HEK293 (cell line): ENCODE measurements around the gene WDR73.

Source experiments
- CTCF ChIA-PET: fragments of 350-600 bp; formaldehyde crosslinking; extraction: SDS; loops from one replicate; lab custom pipeline; 2021; ENCODE audit warnings: antibody characterized with exemption; lab: Yijun Ruan, JAX
- POLR2A ChIA-PET: fragments of 300-600 bp; formaldehyde crosslinking; extraction: SDS; loops from one replicate; lab custom pipeline; 2020; ENCODE audit warnings: antibody characterized with exemption, inconsistent platforms; lab: Yijun Ruan, JAX
- H3K27ac ChIP-seq: fragments of 200-500 bp; sonication (Bioruptor generic); 2 replicates; pipeline ENCODE4 v1.5.1; 2014; ENCODE audit warnings: low read depth, low read length, control low read depth, inconsistent platforms; ENCODE audit errors: extremely low read depth
- H3K36me3 ChIP-seq, 2 experiments: fragments of 200-500 bp in 1 of 2; sonication (Bioruptor generic) in 1 of 2; 1 replicate in 1 of 2; 2 replicates in 1 of 2; pipeline ENCODE4 v1.5.1; 2014 to 2017; ENCODE audit warnings: inconsistent platforms in 2 of 2, low read length in 2 of 2; ENCODE audit not compliant: control insufficient read depth in 2 of 2, insufficient read depth in 1 of 2
- H3K4me1 ChIP-seq: fragments of 200-500 bp; sonication (Bioruptor generic); 2 replicates; pipeline ENCODE4 v1.5.1; 2014; ENCODE audit warnings: mild to moderate bottlenecking, low read length, inconsistent platforms; ENCODE audit not compliant: control insufficient read depth, insufficient read depth
- H3K4me3 ChIP-seq: 2 replicates; pipeline ENCODE4 v1.5.1; 2011; ENCODE audit warnings: low read depth, mild to moderate bottlenecking, control low read depth, low read length, moderate library complexity
- H3K9me3 ChIP-seq: fragments of 200-500 bp; sonication (Bioruptor generic); 2 replicates; pipeline ENCODE4 v1.5.1; 2014; ENCODE audit warnings: low read depth, low read length, inconsistent platforms; ENCODE audit not compliant: control insufficient read depth, insufficient read depth
- BCL11A ChIP-seq: fragments of 450-650 bp; formaldehyde crosslinking; IDR thresholded peaks from 2 replicates; pipeline ENCODE4 v1.5.1; 2016; ENCODE audit warnings: low read depth, missing biosample characterization, missing genetic modification characterization
- HOXD13 ChIP-seq: sonication (generic); formaldehyde crosslinking; IDR thresholded peaks from 2 replicates; pipeline ENCODE4 v1.8.0; 2022; ENCODE audit warnings: missing genetic modification reagents, borderline replicate concordance
- KLF1 ChIP-seq: fragments of 450-650 bp; formaldehyde crosslinking; IDR thresholded peaks from 2 replicates; pipeline ENCODE4 v1.5.1; 2016; ENCODE audit warnings: missing biosample characterization, missing genetic modification characterization
- KLF16 ChIP-seq: fragments of 450-650 bp; formaldehyde crosslinking; IDR thresholded peaks from 2 replicates; pipeline ENCODE4 v1.5.1; 2017; ENCODE audit warnings: missing biosample characterization, missing genetic modification characterization
- KLF9 ChIP-seq: fragments of 450-650 bp; formaldehyde crosslinking; IDR thresholded peaks from 2 replicates; pipeline ENCODE4 v1.5.1; 2016; ENCODE audit warnings: missing biosample characterization, missing genetic modification characterization, low read depth
- PRDM1 ChIP-seq: fragments of 450-650 bp; formaldehyde crosslinking; IDR thresholded peaks from 2 replicates; pipeline ENCODE4; 2016; ENCODE audit warnings: missing biosample characterization, missing genetic modification characterization
- SCRT2 ChIP-seq: fragments of 450-650 bp; formaldehyde crosslinking; IDR thresholded peaks from 2 replicates; pipeline ENCODE4 v1.5.1; 2016; ENCODE audit warnings: missing biosample characterization, missing genetic modification characterization
- SETDB1 ChIP-seq: IDR thresholded peaks from one replicate; pipeline ENCODE4 v1.6.1; 2017; ENCODE audit warnings: mild to moderate bottlenecking, low read length, moderate library complexity, mixed read lengths; ENCODE audit not compliant: insufficient read length
- SP2 ChIP-seq: fragments of 450-650 bp; formaldehyde crosslinking; IDR thresholded peaks from 2 replicates; pipeline ENCODE4 v1.5.1; 2016; ENCODE audit warnings: missing biosample characterization, missing genetic modification characterization
- SP3 ChIP-seq: fragments of 450-650 bp; formaldehyde crosslinking; IDR thresholded peaks from 2 replicates; pipeline ENCODE4 v1.5.1; 2016; ENCODE audit warnings: missing biosample characterization, missing genetic modification characterization
- ZBTB49 ChIP-seq: fragments of 450-650 bp; formaldehyde crosslinking; IDR thresholded peaks from 2 replicates; pipeline ENCODE4 v1.5.1; 2016; ENCODE audit warnings: missing biosample characterization, missing genetic modification characterization, low read depth
- ZFP37 ChIP-seq: fragments of 450-650 bp; formaldehyde crosslinking; IDR thresholded peaks from 2 replicates; pipeline ENCODE4 v1.5.1; 2016; ENCODE audit warnings: missing biosample characterization, missing genetic modification characterization
- ZFP69B ChIP-seq: fragments of 450-650 bp; formaldehyde crosslinking; IDR thresholded peaks from 2 replicates; pipeline ENCODE4 v1.5.1; 2016; ENCODE audit warnings: missing biosample characterization, missing genetic modification characterization
- ZNF112 ChIP-seq: fragments of 450-650 bp; formaldehyde crosslinking; IDR thresholded peaks from 2 replicates; pipeline ENCODE4 v1.5.0; 2017; ENCODE audit warnings: missing biosample characterization, missing genetic modification characterization
- ZNF133 ChIP-seq: fragments of 450-650 bp; formaldehyde crosslinking; IDR thresholded peaks from 2 replicates; pipeline ENCODE4 v1.5.1; 2016; ENCODE audit warnings: missing biosample characterization, missing genetic modification characterization
- ZNF16 ChIP-seq: fragments of 450-650 bp; formaldehyde crosslinking; IDR thresholded peaks from 2 replicates; pipeline ENCODE4 v1.5.1; 2016; ENCODE audit warnings: low read depth, missing biosample characterization, missing genetic modification characterization
- ZNF184 ChIP-seq: fragments of 450-650 bp; IDR thresholded peaks from 2 replicates; pipeline ENCODE4 v1.5.1; 2018; ENCODE audit warnings: missing biosample characterization, mild to moderate bottlenecking, missing genetic modification characterization
- ZNF366 ChIP-seq: fragments of 450-650 bp; formaldehyde crosslinking; conservative IDR thresholded peaks from 2 replicates; pipeline ENCODE4 v1.5.1; 2016; ENCODE audit warnings: missing biosample characterization, missing genetic modification characterization
- ZNF394 ChIP-seq: fragments of 450-650 bp; formaldehyde crosslinking; IDR thresholded peaks from 2 replicates; pipeline ENCODE4 v1.5.1; 2016; ENCODE audit warnings: missing biosample characterization, missing genetic modification characterization, mild to moderate bottlenecking, moderate library complexity, borderline replicate concordance
- ZNF473 ChIP-seq: fragments of 450-650 bp; formaldehyde crosslinking; IDR thresholded peaks from 2 replicates; pipeline ENCODE4 v1.5.1; 2017; ENCODE audit warnings: missing biosample characterization, missing genetic modification characterization
- ZNF561 ChIP-seq: fragments of 450-650 bp; IDR thresholded peaks from 2 replicates; pipeline ENCODE4 v1.5.1; 2018; ENCODE audit warnings: missing biosample characterization, missing genetic modification characterization, borderline replicate concordance
- ZNF610 ChIP-seq: fragments of 450-650 bp; formaldehyde crosslinking; IDR thresholded peaks from 2 replicates; pipeline ENCODE4 v1.5.1; 2016; ENCODE audit warnings: missing biosample characterization, missing genetic modification characterization, borderline replicate concordance
- ZNF837 ChIP-seq: fragments of 450-650 bp; formaldehyde crosslinking; IDR thresholded peaks from 2 replicates; pipeline ENCODE4 v1.5.1; 2016; ENCODE audit warnings: missing biosample characterization, missing genetic modification characterization
- TF ChIP-seq, protein P1 (sequence below): fragments of 450-650 bp; formaldehyde crosslinking; IDR thresholded peaks from 2 replicates; pipeline ENCODE4 v1.5.1; 2016; ENCODE audit warnings: missing biosample characterization, missing genetic modification characterization
- TF ChIP-seq, protein P2 (sequence below): fragments of 450-650 bp; formaldehyde crosslinking; conservative IDR thresholded peaks from 2 replicates; pipeline ENCODE4 v1.5.1; 2016; ENCODE audit warnings: low read depth, missing biosample characterization, missing genetic modification characterization

WDR73 gene

GRCh38 chr15:84600687-84601554 is 53.2 kb downstream of the WDR73 start, which contains the start of gene ZSCAN2 (continued):
- TF ChIP-seq ZNF184: no peak

DNA sequence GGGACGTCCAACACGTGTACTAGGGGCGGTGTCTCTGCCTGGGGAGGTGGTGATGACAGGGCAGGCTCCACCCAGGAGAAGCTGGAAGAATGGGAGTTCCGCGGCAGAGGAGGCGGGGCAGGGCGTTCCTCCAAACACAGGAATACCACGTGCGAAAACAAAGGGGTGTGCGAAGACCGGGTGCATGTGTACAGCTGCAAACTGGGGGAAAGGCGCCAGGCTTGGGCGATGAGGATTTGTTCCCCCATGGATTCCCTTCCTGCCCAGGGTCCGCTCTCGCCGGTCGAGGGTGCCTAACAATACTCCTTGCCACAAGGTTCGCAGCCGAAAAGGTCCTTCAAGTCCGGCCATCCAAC is 53.8 kb downstream of the WDR73 start:
- ChIA-PET POLR2A (interaction anchor here (0.8 to 2.6 kb wide), 8 partner anchors 24 to 130 kb away, joined by 3 to 29 read pairs (median 6); partner anchors contain the start of genes SEC11A and WDR73), CTCF (interaction anchor here (0.7 to 3.8 kb wide), 10 partner anchors 9 to 406 kb away, joined by 3 to 29 read pairs (median 8); partner anchors contain the start of gene WDR73)
- peak overlapping the region; percentile 75 for H3K4me3 ChIP-seq
- TF ChIP-seq KLF16 (peak; percentile 93), KLF9 (tag by site-specific recombination) (peak; percentile 90), ZFP37 (peak; percentile 18; the same call in 1 of the 2 replicates), SETDB1 (peak; percentile 20), PRDM1 (tag by site-specific recombination) (peak; percentile 65; the same call in 1 of the 2 replicates), ZNF394 (tag by site-specific recombination) (peak; percentile 97), ZNF473 (tag by site-specific recombination) (no peak), ZBTB49 (tag by site-specific recombination) (no peak), KLF1 (tag by site-specific recombination) (peak; percentile 95), ZNF366 (0 out of 2 replicates have a peak, but pooled peaks have one; percentile 6), ZNF561 (peak; percentile 81), ZNF610 (tag by site-specific recombination) (peak; percentile 39; the same call in 1 of the 2 replicates), HOXD13 (0 out of 2 replicates have a peak, but pooled peaks have one; percentile 50), ZNF837 (tag by site-specific recombination) (no peak), ZFP69B (tag by site-specific recombination) (peak; percentile 66; the same call in 1 of the 2 replicates), SP2 (tag by site-specific recombination) (peak; percentile 5), ZNF133 (tag by site-specific recombination) (0 out of 2 replicates have a peak, but pooled peaks have one; percentile 15), SP3 (tag by site-specific recombination) (peak; percentile 72), SCRT2 (tag by site-specific recombination) (peak; percentile 61), BCL11A (tag by site-specific recombination) (no peak), ZNF16 (tag by site-specific recombination) (no peak), ZNF112 (tag by site-specific recombination) (no peak)
- TF ChIP-seq, protein P1, sequence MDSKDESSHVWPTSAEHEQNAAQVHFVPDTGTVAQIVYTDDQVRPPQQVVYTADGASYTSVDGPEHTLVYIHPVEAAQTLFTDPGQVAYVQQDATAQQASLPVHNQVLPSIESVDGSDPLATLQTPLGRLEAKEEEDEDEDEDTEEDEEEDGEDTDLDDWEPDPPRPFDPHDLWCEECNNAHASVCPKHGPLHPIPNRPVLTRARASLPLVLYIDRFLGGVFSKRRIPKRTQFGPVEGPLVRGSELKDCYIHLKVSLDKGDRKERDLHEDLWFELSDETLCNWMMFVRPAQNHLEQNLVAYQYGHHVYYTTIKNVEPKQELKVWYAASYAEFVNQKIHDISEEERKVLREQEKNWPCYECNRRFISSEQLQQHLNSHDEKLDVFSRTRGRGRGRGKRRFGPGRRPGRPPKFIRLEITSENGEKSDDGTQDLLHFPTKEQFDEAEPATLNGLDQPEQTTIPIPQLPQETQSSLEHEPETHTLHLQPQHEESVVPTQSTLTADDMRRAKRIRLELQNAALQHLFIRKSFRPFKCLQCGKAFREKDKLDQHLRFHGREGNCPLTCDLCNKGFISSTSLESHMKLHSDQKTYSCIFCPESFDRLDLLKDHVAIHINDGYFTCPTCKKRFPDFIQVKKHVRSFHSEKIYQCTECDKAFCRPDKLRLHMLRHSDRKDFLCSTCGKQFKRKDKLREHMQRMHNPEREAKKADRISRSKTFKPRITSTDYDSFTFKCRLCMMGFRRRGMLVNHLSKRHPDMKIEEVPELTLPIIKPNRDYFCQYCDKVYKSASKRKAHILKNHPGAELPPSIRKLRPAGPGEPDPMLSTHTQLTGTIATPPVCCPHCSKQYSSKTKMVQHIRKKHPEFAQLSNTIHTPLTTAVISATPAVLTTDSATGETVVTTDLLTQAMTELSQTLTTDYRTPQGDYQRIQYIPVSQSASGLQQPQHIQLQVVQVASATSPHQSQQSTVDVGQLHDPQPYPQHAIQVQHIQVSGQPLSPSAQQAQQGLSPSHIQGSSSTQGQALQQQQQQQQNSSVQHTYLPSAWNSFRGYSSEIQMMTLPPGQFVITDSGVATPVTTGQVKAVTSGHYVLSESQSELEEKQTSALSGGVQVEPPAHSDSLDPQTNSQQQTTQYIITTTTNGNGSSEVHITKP (tag by site-specific recombination): peak; percentile 94
- TF ChIP-seq, protein P2, sequence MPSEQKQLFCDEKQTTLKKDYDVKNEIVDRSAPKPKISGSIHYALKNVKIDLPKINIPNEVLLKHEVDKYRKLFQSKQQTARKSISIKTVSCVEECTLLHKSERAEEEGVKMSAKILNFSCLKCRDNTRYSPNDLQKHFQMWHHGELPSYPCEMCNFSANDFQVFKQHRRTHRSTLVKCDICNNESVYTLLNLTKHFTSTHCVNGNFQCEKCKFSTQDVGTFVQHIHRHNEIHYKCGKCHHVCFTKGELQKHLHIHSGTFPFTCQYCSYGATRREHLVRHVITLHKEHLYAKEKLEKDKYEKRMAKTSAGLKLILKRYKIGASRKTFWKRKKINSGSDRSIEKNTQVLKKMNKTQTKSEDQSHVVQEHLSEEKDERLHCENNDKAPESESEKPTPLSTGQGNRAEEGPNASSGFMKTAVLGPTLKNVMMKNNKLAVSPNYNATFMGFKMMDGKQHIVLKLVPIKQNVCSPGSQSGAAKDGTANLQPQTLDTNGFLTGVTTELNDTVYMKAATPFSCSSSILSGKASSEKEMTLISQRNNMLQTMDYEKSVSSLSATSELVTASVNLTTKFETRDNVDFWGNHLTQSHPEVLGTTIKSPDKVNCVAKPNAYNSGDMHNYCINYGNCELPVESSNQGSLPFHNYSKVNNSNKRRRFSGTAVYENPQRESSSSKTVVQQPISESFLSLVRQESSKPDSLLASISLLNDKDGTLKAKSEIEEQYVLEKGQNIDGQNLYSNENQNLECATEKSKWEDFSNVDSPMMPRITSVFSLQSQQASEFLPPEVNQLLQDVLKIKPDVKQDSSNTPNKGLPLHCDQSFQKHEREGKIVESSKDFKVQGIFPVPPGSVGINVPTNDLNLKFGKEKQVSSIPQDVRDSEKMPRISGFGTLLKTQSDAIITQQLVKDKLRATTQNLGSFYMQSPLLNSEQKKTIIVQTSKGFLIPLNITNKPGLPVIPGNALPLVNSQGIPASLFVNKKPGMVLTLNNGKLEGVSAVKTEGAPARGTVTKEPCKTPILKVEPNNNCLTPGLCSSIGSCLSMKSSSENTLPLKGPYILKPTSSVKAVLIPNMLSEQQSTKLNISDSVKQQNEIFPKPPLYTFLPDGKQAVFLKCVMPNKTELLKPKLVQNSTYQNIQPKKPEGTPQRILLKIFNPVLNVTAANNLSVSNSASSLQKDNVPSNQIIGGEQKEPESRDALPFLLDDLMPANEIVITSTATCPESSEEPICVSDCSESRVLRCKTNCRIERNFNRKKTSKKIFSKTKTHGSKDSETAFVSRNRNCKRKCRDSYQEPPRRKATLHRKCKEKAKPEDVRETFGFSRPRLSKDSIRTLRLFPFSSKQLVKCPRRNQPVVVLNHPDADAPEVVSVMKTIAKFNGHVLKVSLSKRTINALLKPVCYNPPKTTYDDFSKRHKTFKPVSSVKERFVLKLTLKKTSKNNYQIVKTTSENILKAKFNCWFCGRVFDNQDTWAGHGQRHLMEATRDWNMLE (tag by site-specific recombination): peak; percentile 27; the same call in 1 of the 2 replicates

More for the DNA sequence above, 53.8 kb downstream of the WDR73 start:
- H3K9me3 ChIP-seq: no peaks in the 10 kb centered on the region
- peaks cover 2 to 14% of the 10 kb centered on the region in 2 experiments; a peak in 2 of 3 replicates for H3K36me3 ChIP-seq
- H3K4me1 ChIP-seq: peaks cover 16% of the 10 kb centered on the region
- no peak overlapping the region for H3K27ac ChIP-seq
